Endothelial cell of umbilical vein (primary cell): ENCODE results near the gene TNS2. TPM values are rescaled to one million over a fixed set of nuclear protein-coding genes. Genes with fewer than 3 reads are reported as not detected.

Source experiments
- BruUV-seq: library from RNA; stranded (reverse); fragments of 400-500 nt; replicated peaks from 2 replicates; lab custom pipeline; 2021; lab: Mats Ljungman, UMichigan
- CTCF ChIA-PET: fragments of 300-600, 350-600 bp; sonication (Branson Sonifier 250); formaldehyde crosslinking; loops from one replicate; lab custom pipeline; 2021; ENCODE audit warnings: antibody characterized with exemption, inconsistent platforms; lab: Charles Lee
- POLR2A ChIA-PET: fragments of 300-600, 350-600 bp; sonication (Branson Sonifier 250); formaldehyde crosslinking; loops from one replicate; lab custom pipeline; 2021; ENCODE audit warnings: antibody characterized with exemption, inconsistent platforms; lab: Charles Lee
- DNase-seq: peaks from one replicate; pipeline ENCODE4 v3.0.0-alpha.2; 2011; ENCODE audit warnings: low read depth, low spot score
- FAIRE-seq: peaks from 2 replicates; lab custom pipeline; 2011; peaks lifted over from hg19 to GRCh38; lab: Jason Lieb, UNC
- H2AFZ ChIP-seq: 2 replicates; pipeline ENCODE4 v1.6.0; 2012; ENCODE audit warnings: low read depth, low read length, control low read depth, inconsistent platforms
- H3K27ac ChIP-seq: 2 replicates; pipeline ENCODE4 v1.5.1; 2011; ENCODE audit warnings: low read depth, mild to moderate bottlenecking, control low read depth, low read length, moderate library complexity; ENCODE audit not compliant: insufficient read depth
- H3K27me3 ChIP-seq, 2 experiments: 2 replicates each; pipeline versions ENCODE4 v1.6.0 to v1.6.1; 2011; ENCODE audit warnings: low read length in 2 of 2, mixed read lengths in 1 of 2; ENCODE audit not compliant: control insufficient read depth in 2 of 2, insufficient read depth in 2 of 2
- H3K36me3 ChIP-seq, 2 experiments: 2 replicates in 1 of 2; 3 replicates in 1 of 2; pipeline ENCODE4 v1.5.1; 2011; ENCODE audit warnings: low read length in 2 of 2, mild to moderate bottlenecking in 1 of 2, moderate library complexity in 1 of 2; ENCODE audit not compliant: control insufficient read depth in 2 of 2, insufficient read depth in 2 of 2; ENCODE audit errors: extremely low read depth in 1 of 2
- H3K4me1 ChIP-seq: 3 replicates; pipeline ENCODE4 v1.5.1; 2011; ENCODE audit warnings: mild to moderate bottlenecking, low read length; ENCODE audit not compliant: control insufficient read depth, insufficient read depth; ENCODE audit errors: extremely low read depth
- H3K4me2 ChIP-seq: 2 replicates; pipeline ENCODE4 v1.6.1; 2011; ENCODE audit warnings: low read length, control low read depth, mixed read lengths; ENCODE audit not compliant: insufficient read depth
- H3K4me3 ChIP-seq, 3 experiments: fragments of 200-600 bp in 1 of 3; sonication (generic), shearing (Covaris generic) in 1 of 3; replicated peaks in 1 of 3; 2 replicates each; pipeline ENCODE4 v1.5.1; 2011 to 2016; ENCODE audit warnings: control low read depth in 3 of 3, low read length in 3 of 3, mild to moderate bottlenecking in 2 of 3, inconsistent platforms in 1 of 3, low read depth in 1 of 3, moderate library complexity in 1 of 3; ENCODE audit not compliant: insufficient read depth in 1 of 3
- H3K79me2 ChIP-seq: 2 replicates; pipeline ENCODE4 v1.6.0; 2012; ENCODE audit warnings: low read length, inconsistent platforms; ENCODE audit not compliant: control insufficient read depth, insufficient read depth
- H3K9ac ChIP-seq: replicated peaks from 2 replicates; pipeline ENCODE3; 2011; ENCODE audit warnings: low read length, control low read depth; ENCODE audit not compliant: insufficient read depth; ENCODE audit errors: extremely low read depth
- H3K9me1 ChIP-seq: replicated peaks from 3 replicates; pipeline ENCODE4 v1.6.0; 2011; ENCODE audit warnings: mild to moderate bottlenecking, low read length; ENCODE audit not compliant: control insufficient read depth, insufficient read depth; ENCODE audit errors: extremely low read depth
- H3K9me3 ChIP-seq: replicated peaks from 2 replicates; pipeline ENCODE4 v1.5.1; 2012; ENCODE audit warnings: low read length, inconsistent platforms; ENCODE audit not compliant: control insufficient read depth, insufficient read depth
- H4K20me1 ChIP-seq: replicated peaks from 2 replicates; pipeline ENCODE3; 2011; ENCODE audit warnings: mild to moderate bottlenecking, low read length; ENCODE audit not compliant: control insufficient read depth, insufficient read depth; ENCODE audit errors: extremely low read depth
- CTCF ChIP-seq, 2 donors: IDR thresholded peaks; 1 replicate in 1 of 2; 2 replicates in 1 of 2; pipeline ENCODE4 v1.5.1; 2011; ENCODE audit warnings: low read length in 2 of 2, mild to moderate bottlenecking in 2 of 2, moderate library complexity in 2 of 2, control low read depth in 1 of 2, inconsistent platforms in 1 of 2, low read depth in 1 of 2; ENCODE audit not compliant: insufficient read depth in 1 of 2; ENCODE audit errors: extremely low read depth in 1 of 2
- EZH2 ChIP-seq: IDR thresholded peaks from 2 replicates; pipeline ENCODE4 v1.6.1; 2012; ENCODE audit warnings: borderline replicate concordance, low read depth, mild to moderate bottlenecking, moderate library complexity, low read length, inconsistent platforms; ENCODE audit not compliant: severe bottlenecking
- FOS ChIP-seq: IDR thresholded peaks from 2 replicates; pipeline ENCODE4 v1.6.1; 2011; ENCODE audit warnings: mild to moderate bottlenecking, low read length, moderate library complexity, borderline replicate concordance; ENCODE audit not compliant: insufficient read depth
- GATA2 ChIP-seq: IDR thresholded peaks from 2 replicates; pipeline ENCODE4 v1.7.0; 2011; ENCODE audit warnings: low read depth, mild to moderate bottlenecking, moderate library complexity, mixed read lengths, low read length; ENCODE audit not compliant: insufficient read length, insufficient read depth
- JUN ChIP-seq: IDR thresholded peaks from 2 replicates; pipeline ENCODE4 v1.6.1; 2011; ENCODE audit warnings: borderline replicate concordance, low read depth; ENCODE audit not compliant: insufficient read length, insufficient read depth
- MAX ChIP-seq: IDR thresholded peaks from 2 replicates; pipeline ENCODE4 v1.6.1; 2011; ENCODE audit not compliant: insufficient read depth, insufficient read length
- MYC ChIP-seq: IDR thresholded peaks from one replicate; pipeline ENCODE4 v1.6.1; 2011; ENCODE audit warnings: mild to moderate bottlenecking, low read depth, low read length
- POLR2A ChIP-seq: IDR thresholded peaks from 2 replicates; pipeline ENCODE4 v1.6.1; 2012; ENCODE audit warnings: low read depth, mild to moderate bottlenecking, control low read depth, low read length
- POLR2AphosphoS5 ChIP-seq: IDR thresholded peaks from 2 replicates; pipeline ENCODE4 v1.6.1; 2012; ENCODE audit warnings: low read depth, mild to moderate bottlenecking, control low read depth, low read length, moderate library complexity; ENCODE audit not compliant: insufficient read depth
- dilution Hi-C: fragments of 300-500 bp; cut with MboI; formaldehyde crosslinking; loops from one replicate; pipeline ENCODE4 v1.15.0; 2019; ENCODE audit warnings: low sequenced_read_pairs; ENCODE audit not compliant: extremely low pct_ligation_motif_present
- intact Hi-C: fragments of 100-400 bp; cut with micrococcal nuclease; formaldehyde crosslinking; loops from one replicate; pipeline ENCODE4 v1.10.0; 2022
- polyA plus RNA-seq, 4 experiments: library from polyadenylated mRNA; depleted of rRNA in 3 of 4; stranded (reverse) in 3 of 4; unstranded in 1 of 4; fragments of >200 nt; gene quantifications; 2 replicates each; pipeline versions ENCODE4 v1.2.1 to v1.2.3, GENCODE V29; 2011 to 2012; ENCODE audit warnings: missing spikeins in 1 of 4
- total RNA-seq: library from RNA; stranded (reverse); gene quantifications from 2 replicates; pipeline ENCODE4 v1.2.3, GENCODE V29; 2021

TNS2 gene
- total and polyA plus RNA-seq, 2 donors (not counting 3 experiments of a cell fraction or from before 2014, with no cell fraction given): 84.5 to 106 TPM

GRCh38 chr12:53060721-53061276, 10.9 kb downstream of the TNS2 start:
- DNase-seq: peak; percentile 24

More at GRCh38 chr12:53060721-53061276, 10.9 kb downstream of the TNS2 start:
- TSS peak; percentile 9 for BruUV-seq
- dilution Hi-C loops: no loop called here
- Histone ChIP-seq H4K20me1 (no peaks in the 10 kb centered on the region), H3K4me1 (peaks cover 10% of the 10 kb centered on the region), H3K4me2 (no peak overlapping the region), H3K27me3 (no peaks in the 10 kb centered on the region), H3K4me3 (no peak overlapping the region), H3K36me3 (peaks cover 5 to 52% of the 10 kb centered on the region in 2 experiments), H3K9me3 (no peaks in the 10 kb centered on the region), H3K79me2 (no peaks in the 10 kb centered on the region), H2AFZ (no peak overlapping the region), H3K27ac (no peak overlapping the region), H3K9me1 (no peaks in the 10 kb centered on the region), H3K9ac (no peak overlapping the region)
- intact Hi-C loops: loop anchor here (1.0 kb wide), 1 partner anchor 10 kb away; the partner anchor contains the start of gene TNS2
- ChIA-PET POLR2A (interaction anchor here (1.1 kb wide), 1 partner anchor 54 kb away, joined by 3 read pairs; the partner anchor contains the start of gene EIF4B), CTCF (interaction anchor here (1.2 to 14.2 kb wide), 2 partner anchors 13 to 39 kb away, joined by 6 to 463 read pairs; partner anchors contain the start of genes IGFBP6 and SOAT2)
- FAIRE-seq: no peak
- TF ChIP-seq MAX (no peak), CTCF (IDR thresholded peaks at IDR 0.05; ENCODE audit: extremely low read depth in 1 of 2, insufficient read depth in 1 of 2, low read depth in 1 of 2, low read length in 2 of 2) (no peak), POLR2AphosphoS5 (no peak), JUN (no peak), GATA2 (no peak), FOS (no peak), EZH2 (no peak), POLR2A (no peak), MYC (no peak)
